ENCODE data around the gene RFTN1. TPM values are rescaled to one million over a fixed set of nuclear protein-coding genes. Genes with fewer than 3 reads are reported as not detected.

Gene RFTN1
- total RNA-seq, 2 experiments from 2014 or later, result 55.7 to 56.4 TPM

- POLR2A ChIA-PET, result interaction anchor here (0.8 kb wide), 1 partner anchor 951 kb away, joined by 3 read pairs; no protein-coding TSS in a partner anchor
- Histone ChIP-seq H3K9me3 (ENCODE audit: control insufficient read depth in 1 of 2, insufficient read depth in 1 of 2, low read length in 2 of 2) (peaks cover 3 to 5% of the 10 kb centered on the region in 2 experiments), H3K27me3 (ENCODE audit: control insufficient read depth in 1 of 2, insufficient read depth in 2 of 2, low read length in 2 of 2) (no peaks in the 10 kb centered on the region), H3K4me3 (ENCODE audit: low read length) (no peak overlapping the region), H3K27ac (ENCODE audit: low read depth in 1 of 2, low read length in 2 of 2) (peak overlapping the region; percentile 39 to 63), H3K4me1 (ENCODE audit: insufficient read depth, low read length) (peaks cover 66% of the 10 kb centered on the region), H3K36me3 (ENCODE audit: insufficient read depth, low read length) (peaks cover 71% of the 10 kb centered on the region)
- ATAC-seq (ENCODE audit: poor library complexity) (no peak), DNase-seq (peak in 1 of 14 experiments; percentile 1)
- H3K27ac Mint-ChIP-seq, result peak overlapping the region; percentile 96
- H3K4me3 Mint-ChIP-seq, result peak overlapping the region; percentile 47
- CTCF ChIA-PET, result no interaction called here
- no peaks in the 10 kb centered on the region for H3K27me3 Mint-ChIP-seq
- intact Hi-C loops (cut with DNase I, micrococcal nuclease), result no loop called here
- no peak for TF ChIP-seq CTCF (IDR thresholded peaks at IDR 0.05)
- peaks cover 94% of the 10 kb centered on the region for H3K4me1 Mint-ChIP-seq (ENCODE audit: low read depth)
- H3K36me3 Mint-ChIP-seq (ENCODE audit: low read depth), result peaks cover 95% of the 10 kb centered on the region
- no peaks in the 10 kb centered on the region for H3K9me3 Mint-ChIP-seq
Measured at GRCh38 chr3:16298891-16299290, 214.6 kb downstream of the RFTN1 start.

- H3K9me3 ChIP-seq (ENCODE audit: control insufficient read depth in 1 of 2, insufficient read depth in 1 of 2, low read length in 2 of 2), result peaks cover 5 to 9% of the 10 kb centered on the region in 2 experiments
- intact Hi-C loops (cut with DNase I, micrococcal nuclease), result no loop called here
- TF ChIP-seq CTCF (IDR thresholded peaks at IDR 0.05), result no peak
- H3K36me3 ChIP-seq (ENCODE audit: insufficient read depth, low read length), result peaks cover 71% of the 10 kb centered on the region
- H3K4me3 ChIP-seq (ENCODE audit: low read length), result no peak overlapping the region
- H3K27ac ChIP-seq (ENCODE audit: low read depth in 1 of 2, low read length in 2 of 2), result peak overlapping the region; percentile 39 to 63
- CTCF ChIA-PET, result no interaction called here
- no peaks in the 10 kb centered on the region for H3K27me3 ChIP-seq (ENCODE audit: control insufficient read depth in 1 of 2, insufficient read depth in 2 of 2, low read length in 2 of 2)
- H3K27me3 Mint-ChIP-seq, result no peaks in the 10 kb centered on the region
- peaks cover 64% of the 10 kb centered on the region for H3K4me1 ChIP-seq (ENCODE audit: insufficient read depth, low read length)
- peak in 2 of 14 experiments; percentile 50 to 54 for DNase-seq
- POLR2A ChIA-PET, result interaction anchor here (0.6 to 1.2 kb wide), 5 partner anchors 13 to 950 kb away, joined by 3 to 4 read pairs (median 3); no protein-coding TSS in a partner anchor
- H3K36me3 Mint-ChIP-seq (ENCODE audit: low read depth), result peaks cover 97% of the 10 kb centered on the region
- H3K9me3 Mint-ChIP-seq, result no peaks in the 10 kb centered on the region
- no peak for ATAC-seq (ENCODE audit: poor library complexity)
- peak overlapping the region; percentile 96 for H3K27ac Mint-ChIP-seq
- H3K4me3 Mint-ChIP-seq, result peak overlapping the region; percentile 64
- H3K4me1 Mint-ChIP-seq (ENCODE audit: low read depth), result peaks cover 96% of the 10 kb centered on the region
Measured at GRCh38 chr3:16297997-16298885, 215.3 kb downstream of the RFTN1 start.

GRCh38 chr3:16295298-16295890 lies 218.1 kb downstream of the RFTN1 start:
- Histone ChIP-seq H3K4me1 (ENCODE audit: insufficient read depth, low read length) (peaks cover 41% of the 10 kb centered on the region), H3K36me3 (ENCODE audit: insufficient read depth, low read length) (peaks cover 63% of the 10 kb centered on the region), H3K4me3 (ENCODE audit: low read length) (peak overlapping the region; percentile 4), H3K27ac (ENCODE audit: low read depth in 1 of 2, low read length in 2 of 2) (peak overlapping the region in 1 of 2 donors; percentile 29), H3K27me3 (ENCODE audit: control insufficient read depth in 1 of 2, insufficient read depth in 2 of 2, low read length in 2 of 2) (no peaks in the 10 kb centered on the region), H3K9me3 (ENCODE audit: control insufficient read depth in 1 of 2, insufficient read depth in 1 of 2, low read length in 2 of 2) (peaks cover 5 to 10% of the 10 kb centered on the region in 2 experiments)
- ChIA-PET CTCF (interaction anchor here (0.5 to 9.5 kb wide), 12 partner anchors 8 to 255 kb away, joined by 3 to 208 read pairs (median 4); partner anchors contain the start of gene OXNAD1), POLR2A (interaction anchor here (1.5 to 9.8 kb wide), 5 partner anchors 9 to 84 kb away, joined by 4 to 211 read pairs (median 23); partner anchors contain the start of genes DPH3 and OXNAD1)
- intact Hi-C loops (cut with DNase I, micrococcal nuclease), result no loop called here
- no peak for TF ChIP-seq CTCF (IDR thresholded peaks at IDR 0.05)
- Mint-ChIP-seq H3K4me1 (ENCODE audit: low read depth) (peaks cover 91% of the 10 kb centered on the region), H3K9me3 (no peaks in the 10 kb centered on the region), H3K4me3 (peak overlapping the region; percentile 47), H3K27me3 (no peaks in the 10 kb centered on the region), H3K27ac (peak overlapping the region; percentile 96), H3K36me3 (ENCODE audit: low read depth) (peaks cover 94% of the 10 kb centered on the region)
- ATAC-seq (ENCODE audit: poor library complexity) (no peak), DNase-seq (no peak)

Data from CD4-positive, alpha-beta T cell (primary cell).